OCI-LY7 (cell line): Measurements from ENCODE around the gene TMEM107. TPM values are rescaled to one million over a fixed set of nuclear protein-coding genes. Genes with fewer than 3 reads are reported as not detected.
A peak's percentile ranks its signal among the peaks of the same experiment; 100 is the strongest.

Experiments used
- BruUV-seq: library from RNA; stranded (reverse); fragments of 400-500 nt; replicated peaks from 2 replicates; lab custom pipeline; 2021; lab: Mats Ljungman, UMichigan
- CTCF ChIA-PET: fragments of 300-600 bp; sonication (Branson Sonifier 250); formaldehyde crosslinking; loops from one replicate; lab custom pipeline; 2022; ENCODE audit warnings: antibody characterized with exemption; ENCODE audit not compliant: unreplicated experiment; lab: Charles Lee
- POLR2A ChIA-PET: fragments of 300-600 bp; sonication (Branson Sonifier 250); formaldehyde crosslinking; loops from one replicate; lab custom pipeline; 2022; ENCODE audit warnings: antibody characterized with exemption; lab: Charles Lee
- DNase-seq: peaks from one replicate; pipeline ENCODE4 v3.0.0-alpha.2; 2015; ENCODE audit warnings: low spot score
- H2AFZ ChIP-seq: fragments of 200-600 bp; sonication (generic), shearing (Covaris generic); 2 replicates; pipeline ENCODE4 v1.6.1; 2014; ENCODE audit warnings: mild to moderate bottlenecking, antibody characterized with exemption, low read length, moderate library complexity
- H3K27ac ChIP-seq: fragments of 200-600 bp; sonication (generic); 2 replicates; pipeline ENCODE4 v1.5.1; 2014; ENCODE audit warnings: mixed run types, low read depth, mild to moderate bottlenecking, moderate library complexity, low read length, inconsistent platforms; ENCODE audit not compliant: poor library complexity, severe bottlenecking
- H3K36me3 ChIP-seq: fragments of 200-600 bp; sonication (generic); 2 replicates; pipeline ENCODE4 v1.6.1; 2014; ENCODE audit warnings: mild to moderate bottlenecking, antibody characterized with exemption, low read length, moderate library complexity, mixed read lengths; ENCODE audit not compliant: insufficient read depth
- H3K4me1 ChIP-seq: fragments of 200-600 bp; sonication (generic); 2 replicates; pipeline ENCODE4 v1.5.1; 2014; ENCODE audit warnings: mild to moderate bottlenecking, low read length; ENCODE audit not compliant: insufficient read depth, poor library complexity, severe bottlenecking
- H3K4me2 ChIP-seq: fragments of 200-600 bp; sonication (generic); 2 replicates; pipeline ENCODE4 v1.6.1; 2014; ENCODE audit warnings: mild to moderate bottlenecking, low read length
- H3K4me3 ChIP-seq: fragments of 200-600 bp; sonication (generic); 2 replicates; pipeline ENCODE4 v1.5.1; 2014; ENCODE audit warnings: mild to moderate bottlenecking, low read depth, low read length; ENCODE audit not compliant: poor library complexity, severe bottlenecking
- H3K79me2 ChIP-seq: fragments of 200-600 bp; sonication (generic); 2 replicates; pipeline ENCODE4 v1.6.1; 2016; ENCODE audit warnings: low read depth, mild to moderate bottlenecking, low read length, moderate library complexity, mixed read lengths; ENCODE audit not compliant: insufficient read depth
- H3K9me2 ChIP-seq: fragments of 200-600 bp; sonication (generic); 2 replicates; pipeline ENCODE4 v1.6.1; 2016; ENCODE audit warnings: mild to moderate bottlenecking, low read length, mixed read lengths; ENCODE audit not compliant: insufficient read depth
- H3K9me3 ChIP-seq: fragments of 200-600 bp; sonication (generic); 2 replicates; pipeline ENCODE4 v1.6.1; 2014; ENCODE audit warnings: mild to moderate bottlenecking, mixed run types, low read length, mixed read lengths
- H4K20me1 ChIP-seq: fragments of 200-600 bp; sonication (generic); 2 replicates; pipeline ENCODE4 v1.6.1; 2014; ENCODE audit warnings: mild to moderate bottlenecking, antibody characterized with exemption, low read length, moderate library complexity, mixed read lengths; ENCODE audit not compliant: insufficient read depth
- CTCF ChIP-seq: fragments of 200-600 bp; sonication (generic); conservative IDR thresholded peaks from 2 replicates; pipeline ENCODE4 v1.5.1; 2014; ENCODE audit warnings: mild to moderate bottlenecking, antibody characterized with exemption, low read length, moderate library complexity, mixed read lengths
- EZH2phosphoT487 ChIP-seq: fragments of 200-600 bp; sonication (generic); IDR thresholded peaks from 2 replicates; pipeline ENCODE4 v1.6.1; 2018; ENCODE audit warnings: low read depth, borderline replicate concordance, mild to moderate bottlenecking, mixed run types, antibody characterized with exemption, low read length, moderate library complexity, mixed read lengths
- intact Hi-C: fragments of 100-400 bp; cut with micrococcal nuclease; formaldehyde crosslinking; loops from one replicate; pipeline ENCODE4 v1.10.0; 2022; ENCODE audit not compliant: unreplicated experiment
- total RNA-seq, 2 experiments: library from RNA; depleted of rRNA in 1 of 2; stranded (reverse); fragments of >200 nt in 1 of 2; shearing (Covaris generic) in 1 of 2; gene quantifications; 2 replicates each; pipeline ENCODE4 v1.2.3, GENCODE V29; 2014 to 2022

Gene TMEM107
- total RNA-seq, 2 experiments from 2014 or later = 43.9 to 57.0 TPM

- peak; percentile 74 for DNase-seq
- H3K27ac ChIP-seq = peak overlapping the region; percentile 88
- CTCF ChIA-PET = interaction anchor here (2.6 kb wide), 1 partner anchor 24 kb away, joined by 15 read pairs; the partner anchor contains the start of gene CTC1
- POLR2A ChIA-PET = interaction anchor here (0.8 to 4.3 kb wide), 11 partner anchors 13 to 77 kb away, joined by 3 to 49 read pairs (median 5); partner anchors contain the start of genes AURKB, CTC1, PFAS and SLC25A35
- peak overlapping the region; percentile 94 for H3K4me2 ChIP-seq
- no peaks in the 10 kb centered on the region for H3K9me3 ChIP-seq
- TF ChIP-seq CTCF = peak; percentile 61
- no peak for TF ChIP-seq EZH2phosphoT487
- H3K9me2 ChIP-seq = no peaks in the 10 kb centered on the region
- H3K4me1 ChIP-seq = peaks cover 21% of the 10 kb centered on the region
- no peaks in the 10 kb centered on the region for H4K20me1 ChIP-seq
- H2AFZ ChIP-seq = peak overlapping the region; percentile 47; the same call in 1 of the 2 replicates
- H3K4me3 ChIP-seq = peak overlapping the region; percentile 80
- peaks cover 34% of the 10 kb centered on the region for H3K36me3 ChIP-seq
- intact Hi-C loops = no loop called here
- no TSS peak for BruUV-seq
- H3K79me2 ChIP-seq = no peaks in the 10 kb centered on the region
These were observed 47.4 kb upstream of the TMEM107 start for GRCh38 chr17:8223356-8224126.

GRCh38 chr17:8222630-8223355, 46.6 kb upstream of the TMEM107 start:
- H3K36me3 ChIP-seq = peaks cover 26% of the 10 kb centered on the region
- TSS peak; percentile 71 for BruUV-seq
- peaks cover 21% of the 10 kb centered on the region for H3K4me1 ChIP-seq
- no peaks in the 10 kb centered on the region for H3K79me2 ChIP-seq
- H3K4me2 ChIP-seq = peak overlapping the region; percentile 94
- DNase-seq = peak; percentile 89
- intact Hi-C loops = loop anchor here (1.0 kb wide), 5 partner anchors 12 to 83 kb away; partner anchors contain the start of gene AURKB
- H2AFZ ChIP-seq = peak overlapping the region; percentile 47; the same call in 1 of the 2 replicates
- H3K9me3 ChIP-seq = no peaks in the 10 kb centered on the region
- POLR2A ChIA-PET = interaction anchor here (1.0 to 4.3 kb wide), 7 partner anchors 12 to 78 kb away, joined by 3 to 49 read pairs (median 16); partner anchors contain the start of genes AURKB, CTC1 and SLC25A35
- CTCF ChIA-PET = interaction anchor here (0.8 to 2.6 kb wide), 2 partner anchors 24 to 101 kb away, joined by 3 to 15 read pairs; partner anchors contain the start of gene CTC1
- H3K4me3 ChIP-seq = peak overlapping the region; percentile 80
- TF ChIP-seq CTCF = no peak
- TF ChIP-seq EZH2phosphoT487 = no peak
- peak overlapping the region; percentile 88 for H3K27ac ChIP-seq
- no peaks in the 10 kb centered on the region for H3K9me2 ChIP-seq
- no peaks in the 10 kb centered on the region for H4K20me1 ChIP-seq
